ENCODE data around the gene ITPR1.

ITPR1 gene

GRCh38 chr3:4720316-4721075, 227.3 kb downstream of the ITPR1 start:
- TF ChIP-seq CTCF (conservative IDR thresholded peaks at IDR 0.05; ENCODE audit: low read length) (peak; percentile 52), EZH2phosphoT487 (IDR thresholded peaks at IDR 0.05; ENCODE audit: borderline replicate concordance) (no peak)
- Histone ChIP-seq H3K4me3 (ENCODE audit: low read length, poor library complexity, severe bottlenecking) (no peak overlapping the region), H3K27me3 (ENCODE audit: insufficient read depth, low read length, poor library complexity, severe bottlenecking) (no peaks in the 10 kb centered on the region), H3K36me3 (ENCODE audit: insufficient read depth, low read length) (peaks cover 13% of the 10 kb centered on the region; the same call in 1 of the 2 replicates), H3K79me2 (ENCODE audit: insufficient read depth, low read length) (no peaks in the 10 kb centered on the region), H3K4me1 (ENCODE audit: insufficient read depth, low read length, poor library complexity, severe bottlenecking) (peaks cover 3% of the 10 kb centered on the region), H4K20me1 (ENCODE audit: insufficient read depth, low read length, poor library complexity, severe bottlenecking) (no peaks in the 10 kb centered on the region), H2AFZ (ENCODE audit: low read length) (no peak overlapping the region), H3K9me2 (replicated peaks; ENCODE audit: low read depth, low read length) (no peaks in the 10 kb centered on the region), H3K9ac (ENCODE audit: low read depth, low read length, poor library complexity, severe bottlenecking) (no peak overlapping the region), H3K4me2 (ENCODE audit: low read depth, low read length, poor library complexity, severe bottlenecking) (no peak overlapping the region), H3K9me3 (ENCODE audit: insufficient read depth, low read depth, low read length) (no peaks in the 10 kb centered on the region), H3F3A (ENCODE audit: low read depth) (no peaks in the 10 kb centered on the region)

- Histone ChIP-seq H3K9me2 (replicated peaks; ENCODE audit: low read depth, low read length) (no peaks in the 10 kb centered on the region), H3K4me1 (ENCODE audit: insufficient read depth, low read length, poor library complexity, severe bottlenecking) (peaks cover 3% of the 10 kb centered on the region), H2AFZ (ENCODE audit: low read length) (no peak overlapping the region), H3F3A (ENCODE audit: low read depth) (no peaks in the 10 kb centered on the region), H3K4me3 (ENCODE audit: low read length, poor library complexity, severe bottlenecking) (no peak overlapping the region), H3K9ac (ENCODE audit: low read depth, low read length, poor library complexity, severe bottlenecking) (no peak overlapping the region), H3K9me3 (ENCODE audit: insufficient read depth, low read depth, low read length) (no peaks in the 10 kb centered on the region), H3K36me3 (ENCODE audit: insufficient read depth, low read length) (peaks cover 13% of the 10 kb centered on the region; the same call in 1 of the 2 replicates), H4K20me1 (ENCODE audit: insufficient read depth, low read length, poor library complexity, severe bottlenecking) (no peaks in the 10 kb centered on the region), H3K4me2 (ENCODE audit: low read depth, low read length, poor library complexity, severe bottlenecking) (no peak overlapping the region), H3K27me3 (ENCODE audit: insufficient read depth, low read length, poor library complexity, severe bottlenecking) (no peaks in the 10 kb centered on the region), H3K79me2 (ENCODE audit: insufficient read depth, low read length) (no peaks in the 10 kb centered on the region)
- no peak for TF ChIP-seq CTCF (conservative IDR thresholded peaks at IDR 0.05; ENCODE audit: low read length)
Measured at GRCh38 chr3:4721511-4721911, 228.4 kb downstream of the ITPR1 start.

GRCh38 chr3:4722103-4722502, 229.0 kb downstream of the ITPR1 start:
- no peak overlapping the region for H3K4me2 ChIP-seq (ENCODE audit: low read depth, low read length, poor library complexity, severe bottlenecking)
- no peaks in the 10 kb centered on the region for H3K27me3 ChIP-seq (ENCODE audit: insufficient read depth, low read length, poor library complexity, severe bottlenecking)

More at GRCh38 chr3:4722103-4722502, 229.0 kb downstream of the ITPR1 start:
- Histone ChIP-seq H3K79me2 (ENCODE audit: insufficient read depth, low read length) (no peaks in the 10 kb centered on the region), H3K4me1 (ENCODE audit: insufficient read depth, low read length, poor library complexity, severe bottlenecking) (peaks cover 3% of the 10 kb centered on the region), H4K20me1 (ENCODE audit: insufficient read depth, low read length, poor library complexity, severe bottlenecking) (no peaks in the 10 kb centered on the region), H3K4me3 (ENCODE audit: low read length, poor library complexity, severe bottlenecking) (no peak overlapping the region), H3F3A (ENCODE audit: low read depth) (no peaks in the 10 kb centered on the region), H3K9me2 (replicated peaks; ENCODE audit: low read depth, low read length) (no peaks in the 10 kb centered on the region), H3K9ac (ENCODE audit: low read depth, low read length, poor library complexity, severe bottlenecking) (no peak overlapping the region), H3K36me3 (ENCODE audit: insufficient read depth, low read length) (peaks cover 15% of the 10 kb centered on the region; the same call in 1 of the 2 replicates), H3K9me3 (ENCODE audit: insufficient read depth, low read depth, low read length) (no peaks in the 10 kb centered on the region), H2AFZ (ENCODE audit: low read length) (no peak overlapping the region)
- TF ChIP-seq EZH2phosphoT487 (IDR thresholded peaks at IDR 0.05; ENCODE audit: borderline replicate concordance) = no peak
- TF ChIP-seq CTCF (conservative IDR thresholded peaks at IDR 0.05; ENCODE audit: low read length) = peak; percentile 72

Data from Loucy (cell line).